Epithelial cell of esophagus (primary cell): Measurements from ENCODE around the gene ACSM6.
A peak's percentile ranks its signal among the peaks of the same experiment; 100 is the strongest.

ENCODE experiments used
- DNase-seq: peaks from one replicate; pipeline ENCODE4 v3.0.0; 2010; ENCODE audit warnings: low read depth
- H3K4me3 ChIP-seq: 2 replicates; pipeline ENCODE4 v1.5.1; 2011; ENCODE audit warnings: mild to moderate bottlenecking, low read length, control low read depth
- CTCF ChIP-seq: IDR thresholded peaks from 2 replicates; pipeline ENCODE4 v1.5.1; 2011; ENCODE audit warnings: low read depth, mild to moderate bottlenecking, low read length, control low read depth, inconsistent platforms; ENCODE audit not compliant: insufficient read depth; ENCODE audit errors: missing control alignments

The ACSM6 gene

DNA sequence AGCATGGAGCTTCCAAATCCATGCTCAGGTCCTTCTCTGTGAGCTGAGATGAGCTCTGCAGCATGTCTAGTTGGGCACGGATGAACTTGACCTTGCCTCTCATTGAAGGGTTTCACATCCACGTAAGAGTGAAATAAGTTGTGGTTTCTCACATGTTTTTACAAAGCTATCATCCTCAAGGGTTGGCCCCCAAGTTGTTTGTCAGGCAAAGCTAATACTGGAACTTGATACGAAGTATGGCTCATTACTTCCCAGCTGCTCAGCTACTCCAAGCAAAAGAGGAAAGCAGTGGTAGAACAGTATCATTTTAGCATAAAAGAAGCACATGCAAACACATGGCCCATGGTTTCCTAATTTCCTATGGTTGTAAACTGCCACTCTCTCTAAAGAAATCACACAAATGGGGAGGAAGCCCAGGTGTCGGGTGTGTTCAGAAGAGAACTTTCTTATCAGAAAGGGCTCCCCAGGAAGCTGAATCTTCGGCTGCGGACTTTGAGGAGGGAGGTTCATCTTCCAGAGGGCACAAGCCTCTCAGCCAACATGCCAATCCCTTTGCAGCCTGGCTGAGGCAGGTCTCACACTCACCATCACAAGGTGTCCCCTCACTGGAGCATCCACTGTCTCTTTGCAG, 51.5 kb downstream of the ACSM6 start:
- no peak for DNase-seq
- no peak overlapping the region for H3K4me3 ChIP-seq
- no peak for TF ChIP-seq CTCF

DNA sequence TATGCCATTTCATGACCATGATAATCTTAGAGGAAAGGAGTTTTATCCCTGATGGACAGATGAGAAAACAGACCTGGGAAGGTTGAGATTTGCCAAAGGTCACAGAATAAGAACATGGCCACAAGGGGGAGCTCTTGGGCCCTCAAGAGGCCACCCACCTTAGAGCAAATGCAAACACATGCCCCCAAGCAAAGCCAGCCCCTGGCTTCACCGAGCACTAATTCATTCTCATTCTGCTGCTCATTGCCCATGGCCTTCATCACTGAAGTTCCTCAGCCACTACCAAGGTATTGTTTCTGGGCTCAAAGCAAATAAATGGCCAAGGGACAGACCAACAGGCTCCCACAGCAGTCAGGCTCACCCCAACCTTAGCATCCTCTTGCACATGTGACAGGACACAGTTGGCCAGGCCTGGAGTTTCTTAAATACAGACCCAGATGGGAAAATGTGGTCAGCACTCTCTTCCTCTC, 52.6 kb downstream of the ACSM6 start:
- no peak overlapping the region for H3K4me3 ChIP-seq
- DNase-seq: peak; percentile 81
- peak; percentile 87 for TF ChIP-seq CTCF

- DNase-seq: peak; percentile 61
- no peak for TF ChIP-seq CTCF
- no peak overlapping the region for H3K4me3 ChIP-seq
Observed at GRCh38 chr10:95247200-95247880, 53.3 kb downstream of the ACSM6 start.

- peak; percentile 94 for DNase-seq
- TF ChIP-seq CTCF: no peak
- no peak overlapping the region for H3K4me3 ChIP-seq
Observed at GRCh38 chr10:95247881-95248583, 54.0 kb downstream of the ACSM6 start.

DNA sequence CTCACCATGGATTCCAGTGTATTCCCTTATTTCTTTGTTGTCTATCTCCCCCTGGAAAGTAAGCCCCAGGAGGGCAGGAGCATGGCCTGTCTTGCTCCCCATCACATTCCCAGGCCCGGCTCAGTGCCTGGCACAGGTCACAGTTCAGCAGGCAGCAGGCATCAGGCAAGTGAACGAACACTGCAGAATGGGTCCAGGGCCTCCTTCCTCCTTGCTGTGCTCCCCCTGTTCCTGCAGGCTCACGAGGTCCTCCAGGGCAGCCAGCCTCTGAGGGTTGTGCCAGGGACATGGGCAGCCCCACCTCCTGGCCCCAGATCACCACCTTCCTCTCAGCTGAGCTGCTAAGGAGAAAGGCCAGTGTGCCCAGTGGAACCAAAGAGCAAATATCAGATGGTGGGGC, 55.0 kb downstream of the ACSM6 start:
- no peak overlapping the region for H3K4me3 ChIP-seq
- TF ChIP-seq CTCF: no peak
- no peak for DNase-seq

DNA sequence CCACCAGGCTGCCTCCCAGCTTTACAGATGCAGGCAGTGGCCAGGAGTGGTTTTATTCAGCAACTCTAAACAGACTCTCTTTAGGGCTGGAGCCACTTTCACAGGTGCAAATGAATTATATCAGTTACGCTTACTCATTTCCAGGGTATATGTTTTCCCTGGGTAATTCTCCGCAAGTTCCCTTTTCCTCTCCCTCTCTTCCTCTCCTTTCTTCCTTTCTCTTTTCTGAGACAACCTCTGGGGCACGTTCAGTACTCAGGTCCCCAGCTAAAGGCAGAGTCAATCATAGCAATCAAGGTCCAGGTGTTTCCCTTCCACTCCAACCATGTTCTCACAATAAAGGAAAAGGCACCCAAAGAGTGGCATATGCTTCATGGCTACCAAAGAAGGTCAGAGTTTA, 55.4 kb downstream of the ACSM6 start:
- no peak for TF ChIP-seq CTCF
- DNase-seq: no peak
- no peak overlapping the region for H3K4me3 ChIP-seq
